IMR-90 (cell line): ENCODE measurements around the gene OCEL1. TPM values are rescaled to one million over a fixed set of nuclear protein-coding genes. Genes with fewer than 3 reads are reported as not detected.

Experiments used
- ATAC-seq: fragments of 200-7000 bp; cut with Tn5 transposase; 2 replicates; pipeline ENCODE4 v1.9.1; 2020; ENCODE audit warnings: low read depth, mild to moderate bottlenecking, moderate library complexity
- BruUV-seq: library from RNA; stranded (reverse); fragments of 400-500 nt; replicated peaks from 2 replicates; lab custom pipeline; 2021; lab: Mats Ljungman, UMichigan
- CTCF ChIA-PET: fragments of 300-600 bp; formaldehyde crosslinking; extraction: SDS; loops from one replicate; lab custom pipeline; 2021; ENCODE audit warnings: antibody characterized with exemption; lab: Yijun Ruan, JAX
- POLR2A ChIA-PET: fragments of 300-600 bp; sonication (Branson Sonifier 250); formaldehyde crosslinking; loops from one replicate; lab custom pipeline; 2022; ENCODE audit warnings: antibody characterized with exemption; ENCODE audit not compliant: unreplicated experiment; lab: Charles Lee
- DNase-seq: peaks from one replicate; pipeline ENCODE4 v3.0.0; 2013
- H2AFZ ChIP-seq: replicated peaks from 2 replicates; pipeline ENCODE3; 2013; ENCODE audit warnings: low read length, mild to moderate bottlenecking; ENCODE audit not compliant: poor library complexity
- H2AK5ac ChIP-seq: 2 replicates; pipeline ENCODE4 v1.6.1; 2013; ENCODE audit warnings: low read depth, low read length, inconsistent platforms
- H2AK9ac ChIP-seq: replicated peaks from 2 replicates; pipeline ENCODE3; 2013; ENCODE audit warnings: mild to moderate bottlenecking, low read depth, low read length, moderate library complexity; ENCODE audit not compliant: poor library complexity
- H2BK120ac ChIP-seq: 2 replicates; pipeline ENCODE4 v1.6.1; 2013; ENCODE audit warnings: low read depth, low read length, inconsistent platforms
- H2BK15ac ChIP-seq: 3 replicates; pipeline ENCODE4 v1.6.1; 2013; ENCODE audit warnings: low read depth, low read length, inconsistent platforms
- H2BK20ac ChIP-seq: 2 replicates; pipeline ENCODE4 v1.6.1; 2013; ENCODE audit warnings: low read depth, mild to moderate bottlenecking, inconsistent platforms, low read length, moderate library complexity
- H2BK5ac ChIP-seq: 2 replicates; pipeline ENCODE4 v1.6.1; 2013; ENCODE audit warnings: mild to moderate bottlenecking, low read depth, low read length, inconsistent platforms; ENCODE audit not compliant: poor library complexity, severe bottlenecking
- H3K14ac ChIP-seq: replicated peaks from 2 replicates; pipeline ENCODE4 v1.6.1; 2013; ENCODE audit warnings: low read depth, low read length, inconsistent platforms
- H3K18ac ChIP-seq: 2 replicates; pipeline ENCODE4 v1.6.1; 2013; ENCODE audit warnings: low read depth, low read length, control low read depth
- H3K23ac ChIP-seq: 2 replicates; pipeline ENCODE4 v1.6.1; 2013; ENCODE audit warnings: low read depth, low read length, inconsistent platforms
- H3K27ac ChIP-seq: 2 replicates; pipeline ENCODE4 v1.5.1; 2013; ENCODE audit warnings: mild to moderate bottlenecking, control low read depth, low read length; ENCODE audit not compliant: insufficient read depth
- H3K27me3 ChIP-seq: 2 replicates; pipeline ENCODE4 v1.6.1; 2013; ENCODE audit warnings: low read length; ENCODE audit not compliant: control insufficient read depth, insufficient read depth
- H3K36me3 ChIP-seq: 2 replicates; pipeline ENCODE4 v1.6.1; 2013; ENCODE audit warnings: low read length, mixed read lengths; ENCODE audit not compliant: control insufficient read depth, insufficient read depth
- H3K4ac ChIP-seq: 2 replicates; pipeline ENCODE4 v1.6.1; 2013; ENCODE audit warnings: low read depth, low read length, inconsistent platforms
- H3K4me1 ChIP-seq: 2 replicates; pipeline ENCODE4 v1.6.1; 2013; ENCODE audit warnings: low read length, mixed read lengths; ENCODE audit not compliant: control insufficient read depth, insufficient read depth
- H3K4me2 ChIP-seq: 2 replicates; pipeline ENCODE4 v1.6.1; 2013; ENCODE audit warnings: low read depth, mild to moderate bottlenecking, control low read depth, low read length, moderate library complexity
- H3K4me3 ChIP-seq: 2 replicates; pipeline ENCODE4 v1.5.1; 2013; ENCODE audit warnings: low read depth, mild to moderate bottlenecking, control low read depth, low read length, moderate library complexity; ENCODE audit not compliant: insufficient read depth
- H3K56ac ChIP-seq: 2 replicates; pipeline ENCODE4 v1.6.1; 2013; ENCODE audit warnings: low read length, inconsistent platforms; ENCODE audit not compliant: insufficient read depth; ENCODE audit errors: extremely low read depth
- H3K79me1 ChIP-seq, 2 experiments: 2 replicates each; pipeline ENCODE4 v1.6.1; 2013; ENCODE audit warnings: low read length in 2 of 2, inconsistent platforms in 1 of 2, low read depth in 1 of 2
- H3K9ac ChIP-seq: 2 replicates; pipeline ENCODE4 v1.6.1; 2013; ENCODE audit warnings: low read depth, low read length, control low read depth
- H3K9me1 ChIP-seq: 2 replicates; pipeline ENCODE4 v1.6.1; 2013; ENCODE audit warnings: low read length, inconsistent platforms; ENCODE audit not compliant: insufficient read depth
- H3K9me3 ChIP-seq: 2 replicates; pipeline ENCODE4 v1.6.1; 2013; ENCODE audit warnings: low read length; ENCODE audit not compliant: control insufficient read depth, insufficient read depth
- H4K20me1 ChIP-seq: 2 replicates; pipeline ENCODE4 v1.6.1; 2013; ENCODE audit warnings: low read length, inconsistent platforms; ENCODE audit not compliant: insufficient read depth
- H4K5ac ChIP-seq: 2 replicates; pipeline ENCODE4 v1.6.1; 2013; ENCODE audit warnings: mild to moderate bottlenecking, low read depth, low read length, control low read depth
- H4K8ac ChIP-seq, 2 experiments: 2 replicates each; pipeline ENCODE4 v1.6.1; 2013; ENCODE audit warnings: low read depth in 2 of 2, low read length in 2 of 2, control low read depth in 1 of 2, inconsistent platforms in 1 of 2
- H4K91ac ChIP-seq: 2 replicates; pipeline ENCODE4 v1.6.1; 2013; ENCODE audit warnings: low read depth, low read length, inconsistent platforms; ENCODE audit not compliant: insufficient read depth
- BHLHE40 ChIP-seq: fragments of 150-350 bp; IDR thresholded peaks from 2 replicates; pipeline ENCODE4 v1.6.1; 2016; ENCODE audit warnings: mild to moderate bottlenecking, low read depth, low read length
- CEBPB ChIP-seq: IDR thresholded peaks from 2 replicates; pipeline ENCODE4 v1.6.1; 2012; ENCODE audit warnings: low read depth, low read length, improper control_type of control experiment
- CHD1 ChIP-seq: IDR thresholded peaks from 2 replicates; pipeline ENCODE4 v1.6.1; 2012; ENCODE audit warnings: low read depth, low read length, improper control_type of control experiment
- ELK1 ChIP-seq: fragments of 150-350 bp; IDR thresholded peaks from 2 replicates; pipeline ENCODE4 v1.6.1; 2016; ENCODE audit warnings: low read depth, mild to moderate bottlenecking, low read length, moderate library complexity, borderline replicate concordance
- FOS ChIP-seq: fragments of 150-350 bp; IDR thresholded peaks from 2 replicates; pipeline ENCODE4 v1.6.1; 2016; ENCODE audit warnings: low read depth, low read length
- MAZ ChIP-seq: IDR thresholded peaks from 2 replicates; pipeline ENCODE4 v1.6.1; 2012; ENCODE audit warnings: low read depth, mild to moderate bottlenecking, low read length, improper control_type of control experiment, moderate library complexity, borderline replicate concordance
- MXI1 ChIP-seq: IDR thresholded peaks from 2 replicates; pipeline ENCODE4 v1.6.1; 2012; ENCODE audit warnings: low read depth, mild to moderate bottlenecking, low read length, moderate library complexity, borderline replicate concordance
- NFE2L2 ChIP-seq: fragments of 150-350 bp; IDR thresholded peaks from 2 replicates; pipeline ENCODE4 v1.6.1; 2016; ENCODE audit warnings: low read depth, mild to moderate bottlenecking, low read length
- POLR2A ChIP-seq: IDR thresholded peaks from 2 replicates; pipeline ENCODE4 v1.6.1; 2012; ENCODE audit warnings: mild to moderate bottlenecking, low read depth, low read length
- RAD21 ChIP-seq: IDR thresholded peaks from 2 replicates; pipeline ENCODE4 v1.6.1; 2012; ENCODE audit warnings: low read length, improper control_type of control experiment
- RCOR1 ChIP-seq: IDR thresholded peaks from 2 replicates; pipeline ENCODE4 v1.6.1; 2012; ENCODE audit warnings: mild to moderate bottlenecking, low read length, improper control_type of control experiment; ENCODE audit not compliant: insufficient replicate concordance
- RFX5 ChIP-seq: IDR thresholded peaks from 2 replicates; pipeline ENCODE4 v1.8.0; 2012; ENCODE audit warnings: low read depth, mild to moderate bottlenecking, low read length, moderate library complexity
- SMC3 ChIP-seq: fragments of 150-350 bp; IDR thresholded peaks from 2 replicates; pipeline ENCODE4 v1.6.1; 2016; ENCODE audit warnings: low read depth, mild to moderate bottlenecking, antibody characterized with exemption, low read length, moderate library complexity
- WGBS, 2 experiments: methylation state at CpG; one replicate each; pipeline versions ENCODE4 v1.1.5 to v1.1.7; 2013; ENCODE audit warnings: missing lambda C conversion rate in 2 of 2; ENCODE audit not compliant: insufficient read length in 1 of 2; ENCODE audit errors: extremely low coverage in 2 of 2; 5-methylcytosine and 5-hydroxymethylcytosine counted together
- dilution Hi-C: fragments of 300-500 bp; cut with HindIII; formaldehyde crosslinking; loops from one replicate; pipeline ENCODE4 v1.14.3; 2018; ENCODE audit warnings: low sequenced_read_pairs; ENCODE audit not compliant: unreplicated experiment
- in situ Hi-C: fragments of 300-500 bp; cut with MboI; formaldehyde crosslinking; loops from 3 replicates; pipeline ENCODE4 v1.14.3; 2019; ENCODE audit warnings: low sequenced_read_pairs, inconsistent platforms, mixed read lengths
- intact Hi-C: fragments of 100-400 bp; cut with micrococcal nuclease; formaldehyde crosslinking; loops from 2 replicates; pipeline ENCODE4 v1.10.0; 2022
- polyA plus RNA-seq, 3 experiments: library from polyadenylated mRNA; depleted of rRNA; stranded (reverse); fragments of >200 nt; gene quantifications; 2 replicates each; pipeline ENCODE4 v1.2.3, GENCODE V29; 2012; ENCODE audit warnings: low replicate concordance in 1 of 3
- total RNA-seq: library from RNA; depleted of rRNA; stranded (reverse); fragments of >200 nt; gene quantifications from 2 replicates; pipeline ENCODE4 v1.2.3, GENCODE V29; 2012
- TF ChIP-seq, protein P1 (sequence below): fragments of 150-350 bp; IDR thresholded peaks from 2 replicates; pipeline ENCODE4 v1.6.1; 2017; ENCODE audit warnings: mild to moderate bottlenecking, antibody characterized with exemption, low read length, low read depth
- TF ChIP-seq, protein P2 (sequence below): conservative IDR thresholded peaks from 2 replicates; pipeline ENCODE4 v1.5.1; 2012; ENCODE audit warnings: mild to moderate bottlenecking, low read depth, low read length, improper control_type of control experiment

Gene OCEL1
- total and polyA plus RNA-seq, 2 of the 4 experiments (the other 2 are of a cell fraction) = 1.1 to 7.2 TPM

- Histone ChIP-seq H3K4me2 (peak overlapping the region; percentile 78; the same call in 1 of the 2 replicates), H3K27ac (peak overlapping the region; percentile 71; the same call in 1 of the 2 replicates), H3K4me3 (0 out of 2 replicates have a peak overlapping the region, but pooled peaks have one; percentile 65), H2BK15ac (0 out of 3 replicates have a peak overlapping the region, but pooled peaks have one; percentile 42), H3K9me3 (no peaks in the 10 kb centered on the region), H3K56ac (0 out of 2 replicates have a peak overlapping the region, but pooled peaks have one; percentile 28), H3K9me1 (peaks cover 13% of the 10 kb centered on the region), H2BK20ac (no peak overlapping the region), H4K8ac (peak overlapping the region; percentile 96 to 100), H2BK5ac (no peak overlapping the region), H2AK9ac (peak overlapping the region; percentile 99), H4K91ac (no peak overlapping the region; the same call in 1 of the 2 replicates), H2AK5ac (peak overlapping the region; percentile 100), H3K9ac (no peak overlapping the region), H3K14ac (peak overlapping the region; percentile 97), H3K4me1 (peaks cover 14% of the 10 kb centered on the region), H2AFZ (peak overlapping the region; percentile 58), H4K20me1 (no peaks in the 10 kb centered on the region), H3K18ac (no peak overlapping the region), H2BK120ac (no peak overlapping the region), H4K5ac (peak overlapping the region; percentile 95), H3K27me3 (no peaks in the 10 kb centered on the region), H3K79me1 (peaks cover 16 to 19% of the 10 kb centered on the region in 2 experiments; a peak in 3 of 4 replicates), H3K4ac (peak overlapping the region; percentile 98), H3K36me3 (peaks cover 43% of the 10 kb centered on the region), H3K23ac (no peak overlapping the region; the same call in 1 of the 2 replicates)
- dilution Hi-C loops = no loop called here
- POLR2A ChIA-PET = no interaction called here
- CTCF ChIA-PET = interaction anchor here (0.6 to 0.7 kb wide), 2 partner anchors 108 to 1406 kb away, joined by 4 to 7 read pairs; no protein-coding TSS in a partner anchor
- intact Hi-C loops = no loop called here
- 96% methylated on average over 9 of the region's 13 CpGs; no CpG with 5 or more reads in 1 of the 2 experiments for WGBS, 2 experiments
- no peak for ATAC-seq
- no TSS peak for BruUV-seq
- in situ Hi-C loops = no loop called here
- no peak for DNase-seq
- TF ChIP-seq NFE2L2 (no peak), RCOR1 (no peak), CHD1 (no peak), MXI1 (no peak), RAD21 (no peak), BHLHE40 (no peak), SMC3 (no peak), MAZ (no peak), CEBPB (no peak), FOS (no peak), RFX5 (no peak), POLR2A (no peak), ELK1 (no peak)
- TF ChIP-seq, protein P1, sequence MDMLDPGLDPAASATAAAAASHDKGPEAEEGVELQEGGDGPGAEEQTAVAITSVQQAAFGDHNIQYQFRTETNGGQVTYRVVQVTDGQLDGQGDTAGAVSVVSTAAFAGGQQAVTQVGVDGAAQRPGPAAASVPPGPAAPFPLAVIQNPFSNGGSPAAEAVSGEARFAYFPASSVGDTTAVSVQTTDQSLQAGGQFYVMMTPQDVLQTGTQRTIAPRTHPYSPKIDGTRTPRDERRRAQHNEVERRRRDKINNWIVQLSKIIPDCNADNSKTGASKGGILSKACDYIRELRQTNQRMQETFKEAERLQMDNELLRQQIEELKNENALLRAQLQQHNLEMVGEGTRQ = no peak
- TF ChIP-seq, protein P2, sequence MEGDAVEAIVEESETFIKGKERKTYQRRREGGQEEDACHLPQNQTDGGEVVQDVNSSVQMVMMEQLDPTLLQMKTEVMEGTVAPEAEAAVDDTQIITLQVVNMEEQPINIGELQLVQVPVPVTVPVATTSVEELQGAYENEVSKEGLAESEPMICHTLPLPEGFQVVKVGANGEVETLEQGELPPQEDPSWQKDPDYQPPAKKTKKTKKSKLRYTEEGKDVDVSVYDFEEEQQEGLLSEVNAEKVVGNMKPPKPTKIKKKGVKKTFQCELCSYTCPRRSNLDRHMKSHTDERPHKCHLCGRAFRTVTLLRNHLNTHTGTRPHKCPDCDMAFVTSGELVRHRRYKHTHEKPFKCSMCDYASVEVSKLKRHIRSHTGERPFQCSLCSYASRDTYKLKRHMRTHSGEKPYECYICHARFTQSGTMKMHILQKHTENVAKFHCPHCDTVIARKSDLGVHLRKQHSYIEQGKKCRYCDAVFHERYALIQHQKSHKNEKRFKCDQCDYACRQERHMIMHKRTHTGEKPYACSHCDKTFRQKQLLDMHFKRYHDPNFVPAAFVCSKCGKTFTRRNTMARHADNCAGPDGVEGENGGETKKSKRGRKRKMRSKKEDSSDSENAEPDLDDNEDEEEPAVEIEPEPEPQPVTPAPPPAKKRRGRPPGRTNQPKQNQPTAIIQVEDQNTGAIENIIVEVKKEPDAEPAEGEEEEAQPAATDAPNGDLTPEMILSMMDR = no peak
Measured at GRCh38 chr19:17216058-17216670, 9.9 kb upstream of the OCEL1 start.
